Ovary (tissue), 9 donors: ENCODE results near the gene PDS5B. TPM values are rescaled to one million over a fixed set of nuclear protein-coding genes. Genes with fewer than 3 reads are reported as not detected.

Experiments used
- DNase-seq, 5 donors: peaks; one replicate each; pipeline ENCODE4 v3.0.0-alpha.2; 2019 to 2020
- H3K27ac ChIP-seq, 2 donors: fragments of 200-600 bp; one replicate each; pipeline versions ENCODE4 v1.5.1 to v1.8.0; 2019 to 2022
- H3K27me3 ChIP-seq: fragments of 200-600 bp; one replicate; pipeline ENCODE4 v1.8.0; 2022
- H3K36me3 ChIP-seq: fragments of 200-600 bp; sonication (generic); one replicate; pipeline ENCODE4 v1.5.1; 2019
- H3K4me1 ChIP-seq: one replicate; pipeline ENCODE4 v1.8.1; 2013; ENCODE audit warnings: mild to moderate bottlenecking, moderate library complexity; ENCODE audit not compliant: insufficient read depth
- H3K4me3 ChIP-seq: fragments of 200-600 bp; sonication (generic); one replicate; pipeline ENCODE4 v1.5.1; 2017
- H3K9me3 ChIP-seq, 2 donors: fragments of 200-600 bp in 1 of 2; sonication (generic) in 1 of 2; one replicate each; pipeline versions ENCODE4 v1.5.1 to v1.8.1; 2013 to 2019; ENCODE audit warnings: mild to moderate bottlenecking in 1 of 2, moderate library complexity in 1 of 2
- CTCF ChIP-seq, 3 donors: fragments of 450-650 bp in 2 of 3; fragments of 200-600 bp in 1 of 3; IDR thresholded peaks; one replicate each; pipeline versions ENCODE4 v1.5.1 to v1.8.0; 2016 to 2022; ENCODE audit warnings: antibody characterized with exemption in 3 of 3, mild to moderate bottlenecking in 1 of 3
- EP300 ChIP-seq: sonication (generic); formaldehyde crosslinking; IDR thresholded peaks from one replicate; pipeline ENCODE4 v1.6.1; 2017; ENCODE audit warnings: antibody characterized with exemption
- POLR2A ChIP-seq: fragments of 450-650 bp; IDR thresholded peaks from one replicate; pipeline ENCODE4 v1.6.1; 2017; ENCODE audit warnings: antibody characterized with exemption, mild to moderate bottlenecking, moderate library complexity
- WGBS, 3 donors: extraction: QIAGEN DNeasy Blood & Tissue Kit in 1 of 3; methylation state at CpG; one replicate each; pipeline versions ENCODE4 v1.1.5 to v1.1.7; 2013 to 2017; 5-methylcytosine and 5-hydroxymethylcytosine counted together
- intact Hi-C, 4 donors: fragments of 100-400 bp; cut with DNase I; formaldehyde crosslinking; loops; one replicate each; pipeline versions ENCODE4 v1.11.0 to v1.15.1; 2022 to 2023
- polyA plus RNA-seq, 2 donors: library from polyadenylated mRNA; stranded (reverse); fragments of 200-250 nt in 1 of 2; fragments of 350-450 nt in 1 of 2; fragmentation: Illumina TruSeq in 1 of 2; extraction: RNeasy Lipid Tissue Mini Kit (QIAGEN cat#74804) in 1 of 2; gene quantifications; one replicate each; pipeline ENCODE4 v1.2.3, GENCODE V29; 2013 to 2014
- total RNA-seq, 7 donors: library from RNA; depleted of rRNA in 2 of 7; stranded (reverse); fragments of >200 nt in 2 of 7; fragmentation: NEBNext Ultra II Directional in 3 of 7; extraction: Animal tissue kit (Norgen Biotek cat#: 25700) in 3 of 7; gene quantifications; one replicate each; pipeline versions ENCODE4 v1.1.0 to v1.2.4, GENCODE V29; 2016 to 2023
- donor health status: DM: no; HTN: no; CAD: no; lungs with moderate emphysema.
- donor health status: DM: no; HTN: no; CAD: no.
- donor health status: Bipolar disorder and iron deficiency.
- donor health status: DM: yes; HTN: yes; CAD: no.
- donor health status: DM: no; HTN: no; CAD: no.
- donor health status: DM: yes; HTN: yes; CAD: no.

PDS5B gene
- total and polyA plus RNA-seq, 9 donors = 13.6 to 74.9 (median 55.5) TPM

- H3K36me3 ChIP-seq = no peaks in the 10 kb centered on the region
- no peak for TF ChIP-seq POLR2A
- no peak for TF ChIP-seq EP300
- no peak for TF ChIP-seq CTCF (IDR thresholded peaks at IDR 0.05)
- intact Hi-C loops = no loop called here
- H3K4me1 ChIP-seq = no peaks in the 10 kb centered on the region
- H3K9me3 ChIP-seq = no peaks in the 10 kb centered on the region
- H3K27ac ChIP-seq = no peak overlapping the region
- no peak for DNase-seq
- no peak overlapping the region for H3K4me3 ChIP-seq
- no peaks in the 10 kb centered on the region for H3K27me3 ChIP-seq
Measured at GRCh38 chr13:32779119-32779518, 192.9 kb downstream of the PDS5B start.

DNA sequence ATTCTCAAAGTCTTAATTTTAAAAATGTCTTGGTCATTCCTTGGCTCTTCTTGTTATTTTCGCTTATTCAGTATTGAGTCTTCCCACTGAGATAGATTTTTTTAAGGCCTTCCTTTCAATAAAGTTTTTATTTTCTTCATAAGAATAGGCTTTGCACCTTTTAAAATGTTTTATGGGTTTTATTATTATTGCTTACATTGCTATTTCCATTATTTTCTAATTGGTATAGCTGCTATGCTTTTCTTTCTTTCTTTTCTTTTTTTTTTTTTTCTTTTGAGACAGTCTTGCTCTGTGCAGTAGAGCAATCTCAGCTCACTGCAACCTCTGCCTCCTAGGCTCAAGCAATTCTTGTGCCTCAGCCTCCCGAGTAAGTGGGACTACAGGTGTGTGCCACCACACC lies 195.7 kb downstream of the PDS5B start:
- no peak for DNase-seq
- Histone ChIP-seq H3K27me3 (no peaks in the 10 kb centered on the region), H3K4me1 (no peaks in the 10 kb centered on the region), H3K4me3 (no peak overlapping the region), H3K36me3 (no peaks in the 10 kb centered on the region), H3K27ac (no peak overlapping the region), H3K9me3 (no peaks in the 10 kb centered on the region)
- intact Hi-C loops = no loop called here
- TF ChIP-seq CTCF (IDR thresholded peaks at IDR 0.05) (no peak), EP300 (no peak), POLR2A (no peak)
- WGBS, 3 donors = 92 to 98% (median 97%) methylated on average over 2 of the region's 2 CpGs

DNA sequence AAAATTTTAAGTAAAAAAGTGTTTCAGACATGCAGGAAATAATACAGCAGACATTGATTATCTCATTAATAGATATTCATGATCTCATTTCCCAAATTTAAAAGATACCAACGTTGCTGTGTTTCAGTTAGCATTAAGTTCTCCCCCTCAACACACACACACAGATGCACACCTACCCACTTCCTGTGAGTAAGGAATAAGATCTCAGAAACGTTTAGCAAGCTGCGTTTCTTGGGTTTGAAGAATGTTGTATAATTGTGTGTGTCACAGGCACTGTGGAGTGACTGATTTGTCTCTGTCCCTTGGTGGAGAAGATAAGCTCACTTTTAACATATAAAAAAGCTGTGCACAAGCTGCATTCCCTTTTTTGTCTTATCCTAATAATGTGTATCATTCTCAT lies 196.8 kb downstream of the PDS5B start:
- Histone ChIP-seq H3K36me3 (no peaks in the 10 kb centered on the region), H3K27me3 (no peaks in the 10 kb centered on the region), H3K4me1 (no peaks in the 10 kb centered on the region), H3K9me3 (no peaks in the 10 kb centered on the region), H3K4me3 (no peak overlapping the region), H3K27ac (no peak overlapping the region)
- DNase-seq = no peak
- intact Hi-C loops = no loop called here
- WGBS, 3 donors = 30 to 42% (median 30%) methylated on average over 3 of the region's 3 CpGs
- no peak for TF ChIP-seq EP300
- no peak for TF ChIP-seq CTCF (IDR thresholded peaks at IDR 0.05)
- no peak for TF ChIP-seq POLR2A

GRCh38 chr13:32790731-32791130 lies 204.5 kb downstream of the PDS5B start:
- Histone ChIP-seq H3K36me3 (no peaks in the 10 kb centered on the region), H3K27me3 (no peaks in the 10 kb centered on the region), H3K9me3 (no peaks in the 10 kb centered on the region), H3K4me3 (no peak overlapping the region), H3K27ac (no peak overlapping the region), H3K4me1 (no peaks in the 10 kb centered on the region)
- intact Hi-C loops = no loop called here
- DNase-seq = no peak
- WGBS, 3 donors = 96 to 100% (median 97%) methylated on average over 3 of the region's 3 CpGs
- TF ChIP-seq CTCF (IDR thresholded peaks at IDR 0.05) = no peak
- TF ChIP-seq POLR2A = no peak
- TF ChIP-seq EP300 = no peak
